ENCODE results near the gene LCAT.

- no peak for TF ChIP-seq CTCF (IDR thresholded peaks at IDR 0.05)
- no peak for TF ChIP-seq ZFX (IDR thresholded peaks at IDR 0.05; ENCODE audit: borderline replicate concordance)
Measured at GRCh38 chr16:67930678-67931211, 13.2 kb downstream of the LCAT start.
